ENCODE measurements around the gene NTRK1. TPM values are rescaled to one million over a fixed set of nuclear protein-coding genes. Genes with fewer than 3 reads are reported as not detected.

Gene NTRK1
- total RNA-seq, 6 experiments from 2014 or later = not detected

GRCh38 chr1:156874142-156874541 is 13.5 kb downstream of the NTRK1 start:
- Histone ChIP-seq H3K27ac (no peak overlapping the region), H3K4me1 (no peaks in the 10 kb centered on the region), H3K36me3 (no peaks in the 10 kb centered on the region), H3K9me3 (no peaks in the 10 kb centered on the region), H3K4me3 (no peak overlapping the region), H3K27me3 (no peaks in the 10 kb centered on the region)
- no peak for TF ChIP-seq POLR2A (IDR thresholded peaks at IDR 0.05)
- TF ChIP-seq CTCF (IDR thresholded peaks at IDR 0.05) = no peak
- ATAC-seq (no peak), DNase-seq (no peak)
- 74% methylated on average over 4 of the region's 5 CpGs for WGBS (ENCODE audit: insufficient coverage, low coverage, low lambda C conversion rate, missing lambda C conversion rate)
- intact Hi-C loops (cut with DNase I) = no loop called here

DNA sequence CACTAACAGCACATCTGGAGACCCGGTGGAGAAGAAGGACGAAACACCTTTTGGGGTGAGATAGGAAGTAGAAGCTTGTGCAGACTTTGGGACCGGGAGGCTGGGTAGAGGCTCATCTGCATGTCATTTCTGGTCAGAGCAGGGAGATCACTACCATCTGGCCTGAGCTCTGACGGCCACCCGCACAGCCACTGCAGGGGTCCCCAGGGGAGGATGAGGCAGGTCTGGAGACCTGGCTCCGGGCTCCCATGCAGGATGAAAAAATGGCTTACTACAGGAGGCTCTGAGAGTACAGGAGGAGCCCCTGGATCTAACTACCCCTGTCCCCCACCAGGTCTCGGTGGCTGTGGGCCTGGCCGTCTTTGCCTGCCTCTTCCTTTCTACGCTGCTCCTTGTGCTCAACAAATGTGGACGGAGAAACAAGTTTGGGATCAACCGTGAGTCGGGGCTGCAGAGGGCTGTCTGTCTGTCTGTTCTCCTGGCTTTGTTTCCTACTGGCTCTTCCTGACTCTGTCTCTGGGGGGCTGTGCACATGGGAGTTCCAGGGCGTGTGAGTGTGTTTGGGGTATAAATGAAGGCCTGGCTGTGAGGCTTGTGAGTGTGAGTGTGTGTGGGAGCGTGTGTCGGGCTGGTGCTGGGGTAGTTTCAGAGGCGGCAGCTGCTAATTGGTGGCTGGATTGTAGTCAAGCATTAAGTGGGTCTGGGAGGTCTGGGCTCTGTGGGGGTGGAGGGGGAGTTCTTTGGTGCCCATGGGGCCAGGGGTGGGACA is 14.1 kb downstream of the NTRK1 start:
- Histone ChIP-seq H3K36me3 (no peaks in the 10 kb centered on the region), H3K4me1 (no peaks in the 10 kb centered on the region), H3K27ac (no peak overlapping the region), H3K9me3 (no peaks in the 10 kb centered on the region), H3K27me3 (no peaks in the 10 kb centered on the region), H3K4me3 (no peak overlapping the region)
- 73% methylated on average over 3 of the region's 16 CpGs for WGBS (ENCODE audit: insufficient coverage, low coverage, low lambda C conversion rate, missing lambda C conversion rate)
- TF ChIP-seq CTCF (IDR thresholded peaks at IDR 0.05) (no peak), POLR2A (IDR thresholded peaks at IDR 0.05) (no peak)
- ATAC-seq = no peak
- intact Hi-C loops (cut with DNase I) = no loop called here
- no peak for DNase-seq

DNA sequence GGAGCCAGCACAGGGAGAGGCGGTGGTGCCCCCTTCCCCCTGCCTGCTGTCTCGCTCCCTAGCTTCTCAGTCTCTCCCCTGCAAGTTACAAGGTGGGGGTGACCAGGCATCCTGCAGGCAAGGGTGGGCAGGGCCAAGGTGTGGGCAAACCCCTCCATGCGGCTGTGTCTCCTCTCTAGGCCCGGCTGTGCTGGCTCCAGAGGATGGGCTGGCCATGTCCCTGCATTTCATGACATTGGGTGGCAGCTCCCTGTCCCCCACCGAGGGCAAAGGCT is 14.6 kb downstream of the NTRK1 start:
- DNase-seq (no peak), ATAC-seq (no peak)
- no peaks in the 10 kb centered on the region for H3K9me3 ChIP-seq
- no peak overlapping the region for H3K27ac ChIP-seq
- TF ChIP-seq POLR2A (IDR thresholded peaks at IDR 0.05) (no peak), CTCF (IDR thresholded peaks at IDR 0.05) (no peak)
- intact Hi-C loops (cut with DNase I) = no loop called here
- H3K4me3 ChIP-seq = no peak overlapping the region
- WGBS (ENCODE audit: insufficient coverage, low coverage, low lambda C conversion rate, missing lambda C conversion rate) = no CpG with 5 or more reads among the region's 5 CpGs
- H3K4me1 ChIP-seq = no peaks in the 10 kb centered on the region
- H3K27me3 ChIP-seq = no peaks in the 10 kb centered on the region
- no peaks in the 10 kb centered on the region for H3K36me3 ChIP-seq

GRCh38 chr1:156876281-156876680 is 15.6 kb downstream of the NTRK1 start:
- Histone ChIP-seq H3K27me3 (no peaks in the 10 kb centered on the region), H3K4me1 (no peaks in the 10 kb centered on the region), H3K9me3 (no peaks in the 10 kb centered on the region), H3K36me3 (no peaks in the 10 kb centered on the region), H3K4me3 (no peak overlapping the region), H3K27ac (no peak overlapping the region)
- intact Hi-C loops (cut with DNase I) = no loop called here
- TF ChIP-seq CTCF (IDR thresholded peaks at IDR 0.05) = no peak
- TF ChIP-seq POLR2A (IDR thresholded peaks at IDR 0.05) = no peak
- ATAC-seq (no peak), DNase-seq (no peak)
- 41% methylated on average over 7 of the region's 21 CpGs for WGBS (ENCODE audit: insufficient coverage, low coverage, low lambda C conversion rate, missing lambda C conversion rate)
